NT2/D1 (cell line): ENCODE data around the gene SIGLEC11.

Experiments used
- YY1 ChIP-seq: IDR thresholded peaks from 2 replicates; pipeline ENCODE4 v1.6.1; 2011; ENCODE audit not compliant: insufficient read length, insufficient read depth
- ZNF274 ChIP-seq: IDR thresholded peaks from 2 replicates; pipeline ENCODE4 v1.6.1; 2011; ENCODE audit warnings: mild to moderate bottlenecking, low read depth, low read length

DNA sequence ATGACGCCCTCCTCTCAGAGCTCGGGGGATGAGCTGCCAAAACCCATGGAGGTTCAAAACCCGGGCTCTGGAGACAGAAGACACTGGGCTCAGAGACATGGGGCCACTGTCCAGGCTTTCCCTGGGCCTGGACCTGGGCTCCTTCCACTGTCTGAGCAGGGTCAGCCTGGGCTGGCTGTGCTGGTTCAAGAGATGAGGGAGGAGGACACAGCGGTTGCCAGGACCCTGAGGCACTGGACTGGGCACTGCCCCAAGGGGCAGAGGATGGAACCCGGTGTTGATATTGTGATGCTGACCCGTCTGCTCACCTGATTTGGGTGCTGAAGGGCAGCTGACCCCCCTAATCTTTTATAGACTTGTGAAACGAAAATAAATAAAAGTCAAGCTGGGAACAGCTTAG is 14.1 kb upstream of the SIGLEC11 start:
- TF ChIP-seq YY1 (no peak), ZNF274 (no peak)
